Keratinocyte (primary cell): ENCODE results near the gene MOCS3.
"Not testable (repeated sequence)": the region's sequence is repeated elsewhere in the genome, so short reads cannot be mapped to it uniquely, and the experiment has no call there.

Experiments used
- CTCF ChIP-seq, 3 experiments: IDR thresholded peaks in 1 of 3; conservative IDR thresholded peaks in 1 of 3; optimal IDR thresholded peaks in 1 of 3; 2 replicates in 2 of 3; 3 replicates in 1 of 3; pipeline versions ENCODE3 to v1.5.1; 2011; ENCODE audit warnings: low read length in 3 of 3, mild to moderate bottlenecking in 3 of 3, moderate library complexity in 2 of 3, control low read depth in 1 of 3, inconsistent platforms in 1 of 3; ENCODE audit not compliant: insufficient read depth in 2 of 3; ENCODE audit errors: extremely low read depth in 1 of 3
- EZH2 ChIP-seq: IDR thresholded peaks from one replicate; pipeline ENCODE4 v1.6.1; 2012; ENCODE audit warnings: inconsistent platforms, mild to moderate bottlenecking, low read length, moderate library complexity

GRCh38 chr20:50978533-50978932, 19.9 kb downstream of the MOCS3 start:
- not testable (repeated sequence) for TF ChIP-seq CTCF (optimal IDR thresholded peaks at IDR 0.05 in 1 of 3, IDR thresholded peaks at IDR 0.05 in 1 of 3, conservative IDR thresholded peaks at IDR 0.05 in 1 of 3; ENCODE audit: extremely low read depth in 1 of 3, insufficient read depth in 2 of 3, low read length in 3 of 3); EZH2
